ENCODE data around the gene TWIST2. TPM values are rescaled to one million over a fixed set of nuclear protein-coding genes. Genes with fewer than 3 reads are reported as not detected.

TWIST2 gene
- total and polyA plus RNA-seq, 10 of the 15 experiments (the other 5 are each of a cell fraction or from before 2014, with no cell fraction given), result not detected

DNA sequence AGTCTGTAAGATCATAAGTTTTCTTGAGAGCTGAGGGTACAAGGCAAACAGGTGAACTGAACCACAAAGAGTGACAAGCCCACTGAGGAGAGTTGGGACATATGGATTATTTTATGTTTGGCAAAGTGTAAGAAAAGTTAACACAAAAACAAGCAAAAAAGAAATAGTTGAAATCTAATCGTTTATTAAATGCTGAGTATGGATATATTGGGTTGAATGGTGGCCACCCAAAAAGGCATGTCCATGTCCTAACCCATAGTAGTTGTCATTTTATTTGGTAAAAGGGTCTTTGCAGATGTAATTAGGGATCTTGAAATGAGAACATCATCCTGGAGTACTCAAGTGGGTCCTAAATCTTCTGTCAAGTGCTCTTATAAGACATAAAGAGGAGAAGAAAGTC, 24.9 kb upstream of the TWIST2 start:
- BruUV-seq (replicated peaks), result no TSS peak
- FAIRE-seq (no peak), ATAC-seq (no peak), DNase-seq (ENCODE audit: low read depth, low spot score) (no peak)
- intact Hi-C loops (cut with micrococcal nuclease; ENCODE audit: unreplicated experiment), result no loop called here
- no peak overlapping the region for H3K27ac ChIP-seq (ENCODE audit: control insufficient read depth, insufficient read depth)
- no peaks in the 10 kb centered on the region for H3K27me3 ChIP-seq (replicated peaks in 1 of 2; ENCODE audit: control insufficient read depth in 2 of 2, insufficient read depth in 2 of 2, low read length in 1 of 2)
- no peak overlapping the region for H3K4me2 ChIP-seq (ENCODE audit: control insufficient read depth, insufficient read depth)
- CTCF ChIA-PET, result no interaction called here
- no peak overlapping the region for H3K4me3 ChIP-seq
- H2AFZ ChIP-seq (ENCODE audit: control insufficient read depth, low read depth, low read length), result no peak overlapping the region
- H3K4me1 ChIP-seq (ENCODE audit: control insufficient read depth, insufficient read depth, low read length), result no peaks in the 10 kb centered on the region
- no peaks in the 10 kb centered on the region for H3K36me3 ChIP-seq (ENCODE audit: control insufficient read depth in 2 of 2, insufficient read depth in 2 of 2, low read length in 1 of 2)
- no peaks in the 10 kb centered on the region; the same call in 2 of the 3 replicates for H3K9me3 ChIP-seq (replicated peaks; ENCODE audit: control insufficient read depth, insufficient read depth, low read length)
- WGBS (ENCODE audit: insufficient coverage, insufficient replicate concordance, low lambda C conversion rate, missing lambda C conversion rate), result 0% methylated on average over 1 of the region's 1 CpG
- SMC1A ChIA-PET (ENCODE audit: uncharacterized antibody, unreplicated experiment), result no interaction called here
- H3K79me2 ChIP-seq (ENCODE audit: control insufficient read depth, insufficient read depth, low read length), result no peaks in the 10 kb centered on the region
- in situ Hi-C loops (cut with MboI), result no loop called here
- H3K9ac ChIP-seq (ENCODE audit: control insufficient read depth, insufficient read depth, low read length), result no peak overlapping the region
- no peaks in the 10 kb centered on the region for H4K20me1 ChIP-seq (ENCODE audit: control insufficient read depth, insufficient read depth)
- POLR2A ChIA-PET, result no interaction called here
- RAD21 ChIA-PET (ENCODE audit: unreplicated experiment), result no interaction called here
- no peak for TF ChIP-seq SP1 (IDR thresholded peaks at IDR 0.05; ENCODE audit: low read depth, low read length)
- TF ChIP-seq HDGF (IDR thresholded peaks at IDR 0.05), result no peak
- no peak for TF ChIP-seq JUND (IDR thresholded peaks at IDR 0.05; ENCODE audit: low read depth, low read length)
- no peak for TF ChIP-seq YY1 (IDR thresholded peaks at IDR 0.05; ENCODE audit: low read depth, low read length)
- no peak for TF ChIP-seq POLR2A (IDR thresholded peaks at IDR 0.05; ENCODE audit: low read depth, low read length)
- TF ChIP-seq, protein P1, sequence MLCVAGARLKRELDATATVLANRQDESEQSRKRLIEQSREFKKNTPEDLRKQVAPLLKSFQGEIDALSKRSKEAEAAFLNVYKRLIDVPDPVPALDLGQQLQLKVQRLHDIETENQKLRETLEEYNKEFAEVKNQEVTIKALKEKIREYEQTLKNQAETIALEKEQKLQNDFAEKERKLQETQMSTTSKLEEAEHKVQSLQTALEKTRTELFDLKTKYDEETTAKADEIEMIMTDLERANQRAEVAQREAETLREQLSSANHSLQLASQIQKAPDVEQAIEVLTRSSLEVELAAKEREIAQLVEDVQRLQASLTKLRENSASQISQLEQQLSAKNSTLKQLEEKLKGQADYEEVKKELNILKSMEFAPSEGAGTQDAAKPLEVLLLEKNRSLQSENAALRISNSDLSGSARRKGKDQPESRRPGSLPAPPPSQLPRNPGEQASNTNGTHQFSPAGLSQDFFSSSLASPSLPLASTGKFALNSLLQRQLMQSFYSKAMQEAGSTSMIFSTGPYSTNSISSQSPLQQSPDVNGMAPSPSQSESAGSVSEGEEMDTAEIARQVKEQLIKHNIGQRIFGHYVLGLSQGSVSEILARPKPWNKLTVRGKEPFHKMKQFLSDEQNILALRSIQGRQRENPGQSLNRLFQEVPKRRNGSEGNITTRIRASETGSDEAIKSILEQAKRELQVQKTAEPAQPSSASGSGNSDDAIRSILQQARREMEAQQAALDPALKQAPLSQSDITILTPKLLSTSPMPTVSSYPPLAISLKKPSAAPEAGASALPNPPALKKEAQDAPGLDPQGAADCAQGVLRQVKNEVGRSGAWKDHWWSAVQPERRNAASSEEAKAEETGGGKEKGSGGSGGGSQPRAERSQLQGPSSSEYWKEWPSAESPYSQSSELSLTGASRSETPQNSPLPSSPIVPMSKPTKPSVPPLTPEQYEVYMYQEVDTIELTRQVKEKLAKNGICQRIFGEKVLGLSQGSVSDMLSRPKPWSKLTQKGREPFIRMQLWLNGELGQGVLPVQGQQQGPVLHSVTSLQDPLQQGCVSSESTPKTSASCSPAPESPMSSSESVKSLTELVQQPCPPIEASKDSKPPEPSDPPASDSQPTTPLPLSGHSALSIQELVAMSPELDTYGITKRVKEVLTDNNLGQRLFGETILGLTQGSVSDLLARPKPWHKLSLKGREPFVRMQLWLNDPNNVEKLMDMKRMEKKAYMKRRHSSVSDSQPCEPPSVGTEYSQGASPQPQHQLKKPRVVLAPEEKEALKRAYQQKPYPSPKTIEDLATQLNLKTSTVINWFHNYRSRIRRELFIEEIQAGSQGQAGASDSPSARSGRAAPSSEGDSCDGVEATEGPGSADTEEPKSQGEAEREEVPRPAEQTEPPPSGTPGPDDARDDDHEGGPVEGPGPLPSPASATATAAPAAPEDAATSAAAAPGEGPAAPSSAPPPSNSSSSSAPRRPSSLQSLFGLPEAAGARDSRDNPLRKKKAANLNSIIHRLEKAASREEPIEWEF (IDR thresholded peaks at IDR 0.05; ENCODE audit: insufficient replicate concordance, low read depth, low read length), result no peak
- no peak for TF ChIP-seq BHLHE40 (IDR thresholded peaks at IDR 0.05; ENCODE audit: borderline replicate concordance in 1 of 2, low read depth in 2 of 2, low read length in 1 of 2)
- TF ChIP-seq, protein P2, sequence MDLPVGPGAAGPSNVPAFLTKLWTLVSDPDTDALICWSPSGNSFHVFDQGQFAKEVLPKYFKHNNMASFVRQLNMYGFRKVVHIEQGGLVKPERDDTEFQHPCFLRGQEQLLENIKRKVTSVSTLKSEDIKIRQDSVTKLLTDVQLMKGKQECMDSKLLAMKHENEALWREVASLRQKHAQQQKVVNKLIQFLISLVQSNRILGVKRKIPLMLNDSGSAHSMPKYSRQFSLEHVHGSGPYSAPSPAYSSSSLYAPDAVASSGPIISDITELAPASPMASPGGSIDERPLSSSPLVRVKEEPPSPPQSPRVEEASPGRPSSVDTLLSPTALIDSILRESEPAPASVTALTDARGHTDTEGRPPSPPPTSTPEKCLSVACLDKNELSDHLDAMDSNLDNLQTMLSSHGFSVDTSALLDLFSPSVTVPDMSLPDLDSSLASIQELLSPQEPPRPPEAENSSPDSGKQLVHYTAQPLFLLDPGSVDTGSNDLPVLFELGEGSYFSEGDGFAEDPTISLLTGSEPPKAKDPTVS (IDR thresholded peaks at IDR 0.05; ENCODE audit: low read depth, low read length), result no peak
- no peak for TF ChIP-seq HCFC1 (IDR thresholded peaks at IDR 0.05; ENCODE audit: low read length)
- no peak for TF ChIP-seq MYC (IDR thresholded peaks at IDR 0.05; ENCODE audit: insufficient read depth, insufficient read length, insufficient replicate concordance, low read length, severe bottlenecking)
- no peak for TF ChIP-seq ESRRA (IDR thresholded peaks at IDR 0.05; ENCODE audit: low read length)
- TF ChIP-seq NBN (IDR thresholded peaks at IDR 0.05), result no peak
- TF ChIP-seq BMI1 (IDR thresholded peaks at IDR 0.05; ENCODE audit: borderline replicate concordance), result no peak
- no peak for TF ChIP-seq CBFB (IDR thresholded peaks at IDR 0.05; ENCODE audit: low read depth)
- TF ChIP-seq EP300 (IDR thresholded peaks at IDR 0.05; ENCODE audit: borderline replicate concordance in 1 of 2, control insufficient read depth in 1 of 2, low read depth in 2 of 2, low read length in 2 of 2), result no peak
- TF ChIP-seq, protein P3, sequence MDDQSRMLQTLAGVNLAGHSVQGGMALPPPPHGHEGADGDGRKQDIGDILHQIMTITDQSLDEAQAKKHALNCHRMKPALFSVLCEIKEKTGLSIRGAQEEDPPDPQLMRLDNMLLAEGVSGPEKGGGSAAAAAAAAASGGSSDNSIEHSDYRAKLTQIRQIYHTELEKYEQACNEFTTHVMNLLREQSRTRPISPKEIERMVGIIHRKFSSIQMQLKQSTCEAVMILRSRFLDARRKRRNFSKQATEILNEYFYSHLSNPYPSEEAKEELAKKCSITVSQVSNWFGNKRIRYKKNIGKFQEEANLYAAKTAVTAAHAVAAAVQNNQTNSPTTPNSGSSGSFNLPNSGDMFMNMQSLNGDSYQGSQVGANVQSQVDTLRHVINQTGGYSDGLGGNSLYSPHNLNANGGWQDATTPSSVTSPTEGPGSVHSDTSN (IDR thresholded peaks at IDR 0.05; ENCODE audit: insufficient replicate concordance, low read depth, low read length), result no peak
- no peak for TF ChIP-seq MEF2B (IDR thresholded peaks at IDR 0.05; ENCODE audit: partially characterized antibody, poor library complexity, severe bottlenecking)
